Measurements from ENCODE around the gene TK2. TPM values are rescaled to one million over a fixed set of nuclear protein-coding genes. Genes with fewer than 3 reads are reported as not detected.

The TK2 gene
- total RNA-seq, 2 donors from 2014 or later: 23.1 to 26.0 TPM

GRCh38 chr16:66587881-66588600 is 38.1 kb upstream of the TK2 start:
- Histone ChIP-seq H3K36me3 (replicated peaks in 1 of 2; ENCODE audit: insufficient read depth in 1 of 2, low read depth in 2 of 2) (no peaks in the 10 kb centered on the region), H3K27me3 (no peaks in the 10 kb centered on the region), H3K4me3 (no peak overlapping the region), H3K9me3 (no peaks in the 10 kb centered on the region), H3K4me1 (no peaks in the 10 kb centered on the region), H3K27ac (no peak overlapping the region)
- ATAC-seq: no peak
- DNase-seq: no peak
- intact Hi-C loops (cut with DNase I): no loop called here
- TF ChIP-seq POLR2A (IDR thresholded peaks at IDR 0.05): no peak
- TF ChIP-seq CTCF (IDR thresholded peaks at IDR 0.05): no peak
- WGBS, 2 donors: 76 to 82% methylated on average over 7 of the region's 7 CpGs

GRCh38 chr16:66585481-66586239 is 35.7 kb upstream of the TK2 start:
- 66 to 86% methylated on average over 10 of the region's 10 CpGs for WGBS, 2 donors
- ATAC-seq: no peak
- no peak overlapping the region for H3K27ac ChIP-seq

GRCh38 chr16:66581246-66581952 is 31.5 kb upstream of the TK2 start:
- no peak for ATAC-seq
- no peaks in the 10 kb centered on the region for H3K4me1 ChIP-seq
- intact Hi-C loops (cut with DNase I): no loop called here
- WGBS, 2 donors: 89 to 92% methylated on average over 3 of the region's 3 CpGs
- H3K27ac ChIP-seq: no peak overlapping the region
- H3K27me3 ChIP-seq: no peaks in the 10 kb centered on the region
- TF ChIP-seq CTCF (IDR thresholded peaks at IDR 0.05): no peak
- TF ChIP-seq POLR2A (IDR thresholded peaks at IDR 0.05): no peak
- H3K4me3 ChIP-seq: no peak overlapping the region
- H3K9me3 ChIP-seq: no peaks in the 10 kb centered on the region
- H3K36me3 ChIP-seq (replicated peaks in 1 of 2; ENCODE audit: insufficient read depth in 1 of 2, low read depth in 2 of 2): no peaks in the 10 kb centered on the region
- DNase-seq: no peak

More at GRCh38 chr16:66585481-66586239, 35.7 kb upstream of the TK2 start:
- no peaks in the 10 kb centered on the region for H3K36me3 ChIP-seq (replicated peaks in 1 of 2; ENCODE audit: insufficient read depth in 1 of 2, low read depth in 2 of 2)
- peak in 1 of 3 donors; percentile 7 for TF ChIP-seq POLR2A (IDR thresholded peaks at IDR 0.05)
- no peak for TF ChIP-seq CTCF (IDR thresholded peaks at IDR 0.05)
- no peaks in the 10 kb centered on the region for H3K9me3 ChIP-seq
- H3K27me3 ChIP-seq: no peaks in the 10 kb centered on the region
- H3K4me1 ChIP-seq: no peaks in the 10 kb centered on the region
- H3K4me3 ChIP-seq: no peak overlapping the region
- intact Hi-C loops (cut with DNase I): no loop called here
- no peak for DNase-seq

- Histone ChIP-seq H3K9me3 (no peaks in the 10 kb centered on the region), H3K4me1 (no peaks in the 10 kb centered on the region), H3K27me3 (no peaks in the 10 kb centered on the region), H3K36me3 (replicated peaks in 1 of 2; ENCODE audit: insufficient read depth in 1 of 2, low read depth in 2 of 2) (no peaks in the 10 kb centered on the region), H3K27ac (no peak overlapping the region), H3K4me3 (no peak overlapping the region)
- no peak for ATAC-seq
- 88% methylated on average over 4 of the region's 4 CpGs for WGBS, 2 donors
- DNase-seq: no peak
- TF ChIP-seq CTCF (IDR thresholded peaks at IDR 0.05) (no peak), POLR2A (IDR thresholded peaks at IDR 0.05) (no peak)
- intact Hi-C loops (cut with DNase I): no loop called here
Measured at GRCh38 chr16:66580605-66581209, 30.8 kb upstream of the TK2 start.
